Activated CD8-positive, alpha-beta memory T cell treated with anti-CD3 and anti-CD28 coated beads for 1 hour (primary cell): ENCODE results near the gene ARHGEF9.

Source experiments
- DNase-seq, 2 donors: peaks; one replicate each; pipeline ENCODE4 v3.0.0-alpha.2; 2020; ENCODE audit warnings: low read depth in 1 of 2; ENCODE audit errors: extremely low read depth in 1 of 2

Gene ARHGEF9

DNA sequence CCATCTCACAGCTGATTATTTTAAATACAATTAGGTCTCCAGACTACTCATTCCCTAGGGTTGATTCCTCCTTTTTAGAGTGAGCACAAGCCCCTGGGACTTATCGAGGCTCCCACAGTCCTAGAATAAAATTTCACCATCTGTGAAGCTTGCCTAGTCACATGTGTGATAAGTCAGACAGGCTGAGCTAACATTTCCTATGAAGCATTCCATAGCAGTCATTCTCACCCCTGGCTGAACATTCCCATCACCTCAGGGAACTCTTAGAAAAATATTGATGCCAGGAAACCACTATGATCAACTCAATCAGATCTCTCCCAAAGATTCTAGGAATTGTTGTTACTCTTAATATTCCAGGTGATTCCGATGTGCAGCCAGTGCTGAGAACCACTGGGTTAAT, 37.7 kb downstream of the ARHGEF9 start:
- DNase-seq, result no peak

GRCh38 chrX:63746715-63747114, 38.3 kb downstream of the ARHGEF9 start:
- DNase-seq, result no peak

GRCh38 chrX:63746278-63746677, 38.7 kb downstream of the ARHGEF9 start:
- no peak for DNase-seq

GRCh38 chrX:63744850-63745394, 40.1 kb downstream of the ARHGEF9 start:
- no peak for DNase-seq

DNA sequence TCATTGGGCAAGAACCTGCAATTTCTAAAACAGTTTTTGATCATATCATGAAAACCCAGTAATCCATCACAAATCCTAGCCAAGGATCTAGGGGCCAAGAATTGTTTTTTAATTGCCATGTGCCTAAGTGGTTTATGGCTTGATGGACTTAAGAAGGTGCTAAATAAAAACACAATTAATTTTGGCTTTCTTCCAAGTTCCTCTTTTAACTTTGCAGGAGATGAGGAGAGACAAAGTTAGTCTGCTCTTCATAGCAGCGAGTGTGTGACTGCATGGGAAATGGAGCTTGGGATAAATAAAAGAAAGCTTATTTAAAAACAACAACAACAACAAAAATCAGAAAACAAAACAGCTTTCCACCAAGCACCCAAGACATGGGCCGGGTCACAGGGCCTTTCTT, 41.4 kb downstream of the ARHGEF9 start:
- no peak for DNase-seq

DNA sequence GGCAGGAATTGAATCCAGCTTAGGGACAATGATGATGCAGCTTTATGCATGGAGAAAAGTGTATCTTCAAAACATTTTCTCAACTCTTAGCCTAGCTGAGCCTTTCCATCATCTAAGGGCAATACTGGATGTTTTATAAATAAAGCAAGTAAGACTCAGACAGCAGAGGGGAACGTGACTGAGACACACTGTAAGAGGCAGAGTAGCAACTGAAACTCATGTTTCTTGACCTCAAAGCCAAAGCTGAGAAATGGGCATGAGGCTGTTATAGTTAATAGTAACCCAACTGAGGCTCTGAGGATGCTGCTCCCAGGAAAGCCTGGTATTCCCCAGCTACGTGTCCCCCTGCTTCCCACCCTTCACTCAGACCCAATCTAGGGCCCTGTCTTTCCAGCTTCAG, 44.6 kb downstream of the ARHGEF9 start:
- DNase-seq, result no peak

- DNase-seq, result no peak
These were observed 45.1 kb downstream of the ARHGEF9 start for GRCh38 chrX:63739885-63740284.

- no peak for DNase-seq
These were observed 46.3 kb downstream of the ARHGEF9 start for GRCh38 chrX:63738696-63739095.

DNA sequence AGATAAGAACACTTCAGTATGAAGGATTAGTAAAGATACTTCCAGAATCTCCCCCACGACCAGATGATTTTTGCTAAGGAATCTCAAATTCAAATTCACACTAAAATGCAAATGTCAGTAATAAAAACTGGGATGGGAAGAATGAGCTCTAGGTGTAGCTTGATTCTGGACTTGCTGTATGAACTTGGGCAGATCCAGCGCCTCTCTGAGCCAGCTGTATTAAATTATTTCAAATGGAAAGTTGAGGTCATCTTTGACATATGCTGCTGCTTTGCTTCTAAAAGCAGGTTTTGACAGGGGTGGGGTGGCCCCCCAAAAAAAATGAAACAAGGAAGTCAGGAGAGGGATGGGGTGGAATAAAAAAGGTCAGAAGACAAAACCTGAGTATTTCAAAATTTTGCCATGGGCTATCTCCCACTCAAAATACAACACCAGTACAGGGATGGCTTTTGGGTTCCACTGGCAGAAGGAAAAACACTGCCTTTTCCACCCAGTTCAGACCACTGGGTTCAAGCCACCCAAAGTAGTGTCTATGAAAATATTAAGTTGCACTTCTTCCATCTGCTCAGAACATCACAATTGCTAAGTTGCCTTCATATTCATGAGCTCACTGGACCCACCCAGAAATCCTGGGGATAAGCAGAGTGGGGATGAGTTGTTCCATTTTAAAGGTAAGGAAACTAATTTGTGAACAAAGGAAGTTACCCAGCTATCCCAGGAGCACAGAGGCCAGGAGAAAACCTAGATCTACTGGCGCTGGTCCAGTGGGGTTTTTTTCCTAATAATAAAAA, 47.7 kb downstream of the ARHGEF9 start:
- no peak for DNase-seq

DNA sequence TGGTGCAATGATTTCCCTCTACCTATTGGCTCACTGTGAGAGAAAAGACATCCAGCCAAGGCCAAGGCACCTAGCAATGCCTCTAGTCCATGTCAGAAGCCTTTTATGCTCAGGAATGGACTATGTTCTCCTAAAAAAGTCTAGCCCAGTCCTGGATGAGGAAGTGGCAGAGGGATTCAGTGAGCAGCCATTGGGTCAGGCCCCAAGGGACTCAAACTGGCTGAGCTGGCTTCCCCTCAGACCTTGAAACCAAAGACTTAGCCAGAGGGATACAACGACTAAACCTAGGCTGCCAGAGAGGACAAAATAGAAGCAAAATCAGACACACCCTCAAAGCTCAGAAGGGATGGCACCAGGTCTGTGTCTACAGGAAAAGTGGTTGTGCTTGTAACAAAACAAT, 49.1 kb downstream of the ARHGEF9 start:
- no peak for DNase-seq

- DNase-seq, result no peak
These were observed 64.7 kb downstream of the ARHGEF9 start for GRCh38 chrX:63720293-63720692.

DNA sequence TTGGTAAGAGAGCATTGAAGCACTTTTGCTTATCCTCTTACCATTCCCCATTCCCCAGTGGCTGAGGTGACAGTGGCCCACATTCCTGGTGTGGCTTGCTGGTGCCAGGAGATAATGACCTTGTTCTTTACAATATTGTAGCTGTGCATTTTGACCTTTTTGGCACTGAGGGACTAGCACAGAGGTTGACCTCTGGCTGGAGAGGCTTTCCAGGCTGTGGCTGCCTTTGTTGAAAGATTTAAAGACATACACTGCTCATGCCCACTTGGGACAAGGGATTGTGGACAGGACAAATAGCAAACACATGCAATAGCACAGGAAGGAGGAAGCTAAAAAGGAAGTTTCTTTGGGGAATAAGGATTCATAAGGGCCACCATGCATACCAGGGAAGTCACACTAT, 65.4 kb downstream of the ARHGEF9 start:
- no peak for DNase-seq

DNA sequence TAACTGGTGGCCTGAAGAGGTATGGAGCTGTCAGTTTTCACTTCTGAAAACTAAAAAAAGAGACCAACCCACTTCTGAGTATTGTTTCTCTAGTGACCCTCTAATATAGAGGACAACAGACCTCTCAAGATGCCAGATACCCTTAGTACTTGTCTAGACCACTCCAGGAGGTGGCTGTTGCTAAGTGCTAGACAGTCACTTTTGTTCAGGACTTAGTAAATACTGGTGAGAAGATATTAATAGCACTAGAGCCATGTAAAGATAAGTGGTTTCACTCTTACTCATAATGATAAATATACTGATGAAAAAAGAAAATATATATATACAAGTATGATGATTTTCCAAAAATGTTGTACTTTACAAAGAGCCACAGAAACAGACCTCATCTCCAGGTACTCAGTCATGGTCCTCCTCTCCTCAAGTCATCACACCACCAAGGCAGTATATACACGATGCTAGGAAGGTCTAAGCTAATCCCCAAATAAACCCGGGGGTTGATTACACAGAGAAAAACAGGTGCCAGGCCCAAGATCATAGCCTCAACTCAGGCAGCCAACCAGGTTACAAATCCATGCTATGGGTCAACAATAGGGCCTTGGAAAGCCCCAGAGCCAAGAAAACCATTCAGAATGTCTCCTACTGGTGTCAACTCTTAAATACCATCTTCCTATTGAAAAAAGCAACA, 66.9 kb downstream of the ARHGEF9 start:
- no peak for DNase-seq

GRCh38 chrX:63713526-63713925, 71.5 kb downstream of the ARHGEF9 start:
- no peak for DNase-seq

DNA sequence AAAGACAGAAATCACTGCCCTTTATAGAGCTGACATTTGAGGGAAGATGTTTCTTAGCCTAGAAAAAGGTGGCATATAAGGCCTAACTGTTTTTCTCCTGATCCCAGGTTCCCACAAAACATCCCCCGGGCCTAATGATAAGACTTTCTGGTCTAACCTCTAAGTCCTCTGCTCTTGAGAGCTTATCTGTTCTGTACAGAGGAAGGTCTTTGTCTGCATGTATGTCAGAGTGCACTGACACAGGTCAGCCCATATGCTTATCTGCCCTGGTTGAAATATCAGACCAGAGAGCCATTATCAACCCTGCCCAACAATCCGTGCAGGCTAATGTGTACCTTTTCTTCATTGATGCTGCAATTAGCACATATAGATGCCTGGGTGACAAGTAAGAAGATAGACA, 76.2 kb downstream of the ARHGEF9 start:
- DNase-seq, result no peak

GRCh38 chrX:63702556-63702955, 82.5 kb downstream of the ARHGEF9 start:
- DNase-seq, result no peak

DNA sequence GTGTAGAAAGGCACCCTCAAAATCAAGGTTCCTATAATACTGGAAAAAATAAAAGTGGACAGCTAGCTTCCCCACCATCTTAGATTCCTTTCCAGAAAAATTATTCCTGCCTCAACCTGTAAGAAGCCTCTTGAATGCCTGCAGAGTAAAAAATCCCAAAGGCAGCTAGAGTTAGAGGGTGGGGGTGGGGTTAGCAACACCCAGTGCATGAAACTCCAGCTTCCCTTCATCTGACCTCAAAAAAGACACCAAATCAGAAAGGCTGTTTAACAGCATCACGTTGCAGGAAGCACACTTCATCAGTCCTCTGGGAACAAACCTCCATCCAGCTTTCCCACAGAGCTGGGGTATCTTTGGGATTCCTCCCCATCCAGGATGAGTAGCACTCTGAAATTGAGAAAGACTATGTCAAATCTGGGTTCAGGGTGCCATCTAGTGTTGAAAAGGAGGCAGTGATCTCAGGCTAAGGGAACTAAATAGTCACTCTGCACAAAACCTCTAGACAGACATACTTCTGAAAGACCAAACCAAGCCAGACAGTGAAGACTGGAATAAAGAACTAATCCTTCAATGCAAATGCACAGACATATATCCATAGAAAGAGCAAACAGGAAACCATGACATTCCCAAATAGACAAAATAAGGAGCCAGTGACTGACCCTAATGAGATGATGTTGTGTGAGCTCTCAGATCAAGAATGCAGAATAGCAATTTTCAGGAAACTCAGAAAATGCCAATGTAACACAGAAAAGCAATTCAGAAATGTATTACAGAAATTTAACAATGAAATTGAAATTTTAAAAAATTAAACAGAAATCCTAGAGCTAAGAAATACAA, 97.9 kb downstream of the ARHGEF9 start:
- DNase-seq, result no peak

- no peak for DNase-seq
These were observed 104.6 kb downstream of the ARHGEF9 start for GRCh38 chrX:63680423-63680822.

- no peak for DNase-seq
These were observed 105.6 kb downstream of the ARHGEF9 start for GRCh38 chrX:63679432-63679831.

DNA sequence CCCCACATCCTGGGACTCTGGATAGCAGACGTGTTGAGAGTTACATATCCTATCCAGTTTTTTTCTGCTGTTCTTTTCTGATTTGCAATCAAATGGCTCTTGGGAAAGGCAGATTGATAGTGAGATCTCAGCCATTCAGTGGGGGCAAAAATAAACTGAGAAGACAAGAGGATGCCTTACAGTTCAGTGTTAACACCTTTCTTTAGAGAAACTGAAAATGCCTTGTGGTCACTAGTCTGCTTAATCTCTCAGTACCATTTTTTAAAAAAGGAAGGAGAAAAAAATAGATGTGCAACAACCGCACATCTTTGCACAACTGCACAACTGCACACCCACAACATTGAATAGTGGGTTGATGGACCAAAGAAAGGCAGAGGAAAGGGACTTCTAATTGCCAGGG, 109.3 kb downstream of the ARHGEF9 start:
- no peak for DNase-seq

- no peak for DNase-seq
These were observed 111.1 kb downstream of the ARHGEF9 start for GRCh38 chrX:63673896-63674295.
